NT2/D1 (cell line): Measurements from ENCODE around the gene GPAT3.

ENCODE experiments used
- DNase-seq: peaks from one replicate; pipeline ENCODE4 v3.0.0-alpha.2; 2011; ENCODE audit warnings: low read depth, low spot score
- H3K27me3 ChIP-seq: 2 replicates; pipeline ENCODE4 v1.6.0; 2011; ENCODE audit warnings: mild to moderate bottlenecking; ENCODE audit not compliant: insufficient read length, insufficient read depth
- H3K36me3 ChIP-seq: 2 replicates; pipeline ENCODE4 v1.6.1; 2011; ENCODE audit warnings: mild to moderate bottlenecking, low read length, mixed read lengths; ENCODE audit not compliant: insufficient read depth, insufficient read length
- H3K4me1 ChIP-seq: 2 replicates; pipeline ENCODE4 v1.5.1; 2011; ENCODE audit not compliant: insufficient read depth, insufficient read length
- H3K4me3 ChIP-seq: 2 replicates; pipeline ENCODE4 v1.5.1; 2011; ENCODE audit warnings: low read depth; ENCODE audit not compliant: insufficient read length
- H3K9ac ChIP-seq: 2 replicates; pipeline ENCODE4 v1.6.0; 2011; ENCODE audit warnings: low read depth; ENCODE audit not compliant: insufficient read length
- H3K9me3 ChIP-seq: 2 replicates; pipeline ENCODE4 v1.5.1; 2011; ENCODE audit warnings: mild to moderate bottlenecking, low read length; ENCODE audit not compliant: insufficient read depth
- SUZ12 ChIP-seq: IDR thresholded peaks from 2 replicates; pipeline ENCODE4 v1.6.1; 2011; ENCODE audit not compliant: insufficient read length, insufficient read depth; ENCODE audit errors: extremely low read depth
- YY1 ChIP-seq: IDR thresholded peaks from 2 replicates; pipeline ENCODE4 v1.6.1; 2011; ENCODE audit not compliant: insufficient read length, insufficient read depth
- ZNF274 ChIP-seq: IDR thresholded peaks from 2 replicates; pipeline ENCODE4 v1.6.1; 2011; ENCODE audit warnings: mild to moderate bottlenecking, low read depth, low read length

GPAT3 gene

DNA sequence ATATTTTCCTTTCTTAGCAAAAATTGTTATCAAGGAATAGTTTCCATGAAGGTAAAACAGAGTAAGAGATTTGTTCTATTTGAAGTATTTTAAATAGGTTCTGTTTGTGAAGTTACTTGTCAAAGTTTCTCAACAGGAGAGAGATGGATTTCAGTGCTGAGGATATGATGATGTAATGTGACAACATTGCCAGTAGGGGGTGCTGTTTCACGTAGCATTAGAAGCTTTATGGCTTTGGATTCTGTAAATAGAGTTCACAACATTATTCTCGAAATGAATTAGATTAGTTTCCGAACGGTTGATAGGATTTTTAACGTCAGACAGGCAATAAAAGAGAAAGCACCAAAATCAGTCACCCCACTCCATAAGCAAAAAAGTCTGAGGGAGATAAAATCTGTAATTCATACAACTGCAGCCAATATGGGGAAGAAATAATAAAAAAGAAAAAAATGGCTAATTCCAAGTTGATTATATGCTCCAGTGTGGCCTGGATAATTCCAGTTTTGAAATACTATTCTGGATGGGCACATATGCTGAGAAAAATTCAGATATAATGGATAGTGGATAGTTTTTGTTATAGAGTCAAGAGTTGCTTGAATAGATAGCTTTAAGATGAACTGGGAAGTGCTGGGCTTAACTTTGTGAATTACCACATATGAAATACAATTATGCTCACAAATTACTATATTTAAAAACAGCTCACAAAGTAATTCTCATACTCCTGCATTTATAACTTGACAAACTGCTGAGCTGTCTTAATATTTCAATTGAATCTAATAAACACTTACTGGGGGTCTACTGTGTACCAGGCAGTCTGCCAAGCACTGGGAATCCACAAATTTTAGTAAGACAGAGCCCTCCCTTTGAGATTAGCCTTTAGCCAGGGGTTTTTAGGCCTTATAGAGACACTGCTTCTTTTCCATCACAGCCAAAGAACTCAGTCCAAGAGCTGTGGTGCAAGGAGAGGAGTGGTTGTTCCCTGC lies 109.1 kb downstream of the GPAT3 start:
- H3K9ac ChIP-seq: no peak overlapping the region
- H3K9me3 ChIP-seq: no peaks in the 10 kb centered on the region
- DNase-seq: peak; percentile 16
- no peaks in the 10 kb centered on the region for H3K27me3 ChIP-seq
- H3K4me3 ChIP-seq: no peak overlapping the region
- H3K4me1 ChIP-seq: no peaks in the 10 kb centered on the region
- TF ChIP-seq YY1 (no peak), SUZ12 (no peak), ZNF274 (no peak)
- no peaks in the 10 kb centered on the region for H3K36me3 ChIP-seq

DNA sequence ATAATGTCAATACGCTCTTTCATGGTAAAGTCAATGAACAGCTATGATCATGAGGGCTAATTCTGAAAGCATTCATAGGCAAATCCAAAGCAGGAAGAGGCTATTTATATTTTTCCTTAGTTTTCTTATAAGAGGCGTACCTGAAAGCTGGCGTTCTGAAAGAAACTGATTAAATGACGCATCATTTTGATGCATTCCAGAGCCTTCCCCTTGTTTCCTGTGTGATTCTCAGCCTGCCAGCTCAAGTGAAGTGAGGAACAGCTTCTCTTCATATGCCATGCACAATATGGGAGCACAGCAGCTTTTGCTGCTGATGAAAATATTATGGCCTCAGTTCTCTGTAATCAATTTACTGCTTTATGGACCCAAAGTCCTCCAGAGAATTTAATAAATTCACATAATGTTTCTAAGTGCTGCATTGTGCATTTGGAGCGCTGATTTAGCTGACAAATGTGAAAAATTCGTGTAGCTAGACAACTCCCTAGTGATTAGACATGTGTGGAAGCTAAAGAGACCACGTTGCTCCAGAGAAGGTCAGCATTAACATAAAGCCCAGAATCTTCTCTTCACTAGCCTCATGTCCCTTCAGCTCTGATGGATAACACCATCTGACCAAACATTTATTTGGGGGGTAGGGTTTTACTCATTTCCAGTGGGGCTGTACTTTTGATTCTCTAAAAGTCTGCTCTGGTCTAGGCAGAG lies 110.8 kb downstream of the GPAT3 start:
- TF ChIP-seq YY1 (no peak), SUZ12 (no peak), ZNF274 (no peak)
- H3K36me3 ChIP-seq: no peaks in the 10 kb centered on the region

DNA sequence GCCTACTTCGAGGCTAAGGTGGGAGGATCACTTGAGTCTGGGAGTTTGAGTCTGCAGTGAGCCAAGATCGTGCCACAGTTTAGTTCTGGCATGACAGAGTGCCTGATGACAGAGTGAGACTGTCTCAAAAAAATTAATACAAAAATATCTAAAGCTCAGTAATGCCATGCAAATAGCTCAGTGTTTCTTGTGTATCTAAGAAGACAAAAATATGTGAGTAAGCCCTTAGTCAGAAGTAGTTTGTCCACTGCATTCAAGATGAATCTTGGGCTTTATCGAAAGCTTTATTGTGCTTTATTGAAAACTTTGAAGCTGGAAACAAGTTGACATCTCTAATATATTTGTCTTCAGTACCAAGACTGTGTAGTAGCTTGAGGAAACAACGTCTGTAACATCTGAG lies 115.9 kb downstream of the GPAT3 start:
- DNase-seq: no peak
- TF ChIP-seq ZNF274 (no peak), SUZ12 (no peak), YY1 (no peak)
- no peaks in the 10 kb centered on the region for H3K9me3 ChIP-seq
- no peak overlapping the region for H3K9ac ChIP-seq
- H3K4me3 ChIP-seq: no peak overlapping the region
- no peaks in the 10 kb centered on the region for H3K4me1 ChIP-seq
- H3K27me3 ChIP-seq: no peaks in the 10 kb centered on the region
- H3K36me3 ChIP-seq: no peaks in the 10 kb centered on the region

More for the DNA sequence above, 110.8 kb downstream of the GPAT3 start:
- H3K4me1 ChIP-seq: no peaks in the 10 kb centered on the region
- no peak overlapping the region for H3K9ac ChIP-seq
- no peaks in the 10 kb centered on the region for H3K27me3 ChIP-seq
- H3K9me3 ChIP-seq: no peaks in the 10 kb centered on the region
- DNase-seq: no peak
- H3K4me3 ChIP-seq: no peak overlapping the region
